HG02610 (cell line): ENCODE data around the gene TTYH2.

Experiments used
- ATAC-seq: cut with Tn5 transposase; IDR thresholded peaks from one replicate; pipeline ENCODE4 v1.9.1; 2021; ENCODE audit warnings: mild to moderate bottlenecking, moderate library complexity; ENCODE audit not compliant: unreplicated experiment

Gene TTYH2

DNA sequence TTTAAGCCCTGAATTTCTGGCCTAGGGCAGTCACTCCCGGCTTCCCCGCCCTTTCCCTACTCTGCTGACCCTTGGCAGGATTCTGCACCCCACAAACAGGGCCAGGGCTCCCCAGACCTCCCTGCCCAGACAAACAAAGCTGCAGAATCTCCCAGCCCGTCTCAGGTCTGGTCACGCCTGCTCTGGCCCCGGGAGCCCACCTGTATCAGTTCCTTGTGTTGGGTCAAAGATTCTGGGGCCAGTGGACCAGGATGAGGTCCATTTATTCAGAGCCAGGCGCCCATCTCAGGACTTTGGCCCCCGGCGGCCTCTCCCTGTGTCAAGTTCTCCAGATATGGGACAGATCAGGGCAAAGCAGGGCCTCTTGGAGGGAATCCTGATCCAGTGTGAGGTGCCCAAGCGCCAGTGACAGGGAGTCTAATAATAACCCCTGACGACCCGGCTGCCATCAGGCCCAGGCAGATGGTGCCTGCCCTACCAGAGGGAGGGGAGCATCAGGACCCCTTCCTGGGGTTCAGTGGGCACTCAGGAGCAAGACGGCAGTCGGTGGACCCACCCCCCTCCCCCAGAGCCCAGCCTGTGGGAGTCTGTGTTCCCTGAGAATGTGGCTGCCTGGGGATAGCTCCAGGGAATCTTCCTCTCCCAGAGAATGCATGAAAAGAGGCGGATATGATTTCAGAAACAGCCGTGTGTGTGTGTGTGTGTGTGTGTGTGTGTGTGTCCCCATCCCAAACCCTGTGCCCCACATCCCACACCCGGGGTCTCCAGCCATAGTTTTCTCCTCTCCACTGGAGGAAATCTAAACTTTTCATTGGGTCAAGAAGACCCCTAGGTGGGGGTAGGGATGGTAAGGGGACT is 1.3 kb downstream of the TTYH2 start:
- no peak for ATAC-seq

GRCh38 chr17:74215342-74215727 is 2.0 kb downstream of the TTYH2 start:
- no peak for ATAC-seq

- ATAC-seq = no peak
These were observed 3.1 kb downstream of the TTYH2 start for GRCh38 chr17:74216505-74216904.

DNA sequence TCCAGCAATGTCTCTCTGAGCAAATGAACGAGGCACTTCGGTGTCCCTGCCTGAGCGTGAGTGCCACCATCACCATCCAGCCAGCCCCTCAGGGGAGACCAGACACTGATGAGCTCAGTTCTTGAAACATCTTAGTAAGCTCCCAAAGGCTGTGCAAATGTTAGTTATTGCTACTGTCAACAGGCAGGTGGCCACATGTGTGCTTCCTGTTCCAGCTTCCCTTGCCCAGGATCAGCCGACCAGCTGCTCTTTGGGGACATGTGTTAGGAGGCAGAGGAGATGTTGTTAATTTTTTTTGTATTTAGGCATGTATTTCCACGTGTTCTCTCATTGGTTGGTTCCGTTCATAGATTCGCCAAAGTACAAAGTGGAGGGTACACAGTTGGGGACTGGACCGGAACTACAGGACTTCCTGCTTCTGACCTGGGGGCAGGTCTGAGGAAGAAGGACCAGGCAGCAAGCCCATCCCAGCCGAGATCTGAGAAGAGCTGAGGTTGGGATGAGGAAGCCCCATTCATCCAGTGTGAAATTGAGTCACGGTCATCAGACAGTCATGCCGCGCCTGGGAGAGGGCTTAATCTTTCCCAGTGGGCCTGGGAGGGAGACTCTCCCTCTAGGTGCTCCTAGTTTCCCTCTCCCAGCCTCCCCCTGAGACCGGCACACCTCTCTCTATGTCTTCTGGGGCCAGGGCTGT is 3.8 kb downstream of the TTYH2 start:
- ATAC-seq = no peak

DNA sequence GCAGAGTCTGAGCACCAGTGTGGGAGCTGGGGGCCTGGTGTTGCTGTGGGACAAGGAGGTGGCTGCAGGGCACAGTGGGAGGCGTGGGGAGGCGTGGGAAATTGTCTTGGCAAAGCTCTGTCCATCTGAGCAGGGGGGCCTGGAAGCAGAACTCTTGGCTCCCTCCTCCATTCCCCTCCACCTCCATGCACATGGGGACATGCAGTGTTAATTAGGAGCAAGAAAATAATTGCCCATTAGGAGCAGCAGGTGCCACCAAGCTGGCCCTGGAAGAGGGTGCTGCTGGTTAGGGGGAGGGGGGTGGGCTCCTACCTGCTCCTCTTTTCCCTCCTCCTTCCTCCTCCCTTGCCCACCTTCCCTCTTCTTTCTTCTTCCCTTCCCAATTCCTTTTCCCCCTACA is 4.5 kb downstream of the TTYH2 start:
- ATAC-seq = no peak

- no peak for ATAC-seq
These were observed 5.1 kb downstream of the TTYH2 start for GRCh38 chr17:74218436-74218835.

DNA sequence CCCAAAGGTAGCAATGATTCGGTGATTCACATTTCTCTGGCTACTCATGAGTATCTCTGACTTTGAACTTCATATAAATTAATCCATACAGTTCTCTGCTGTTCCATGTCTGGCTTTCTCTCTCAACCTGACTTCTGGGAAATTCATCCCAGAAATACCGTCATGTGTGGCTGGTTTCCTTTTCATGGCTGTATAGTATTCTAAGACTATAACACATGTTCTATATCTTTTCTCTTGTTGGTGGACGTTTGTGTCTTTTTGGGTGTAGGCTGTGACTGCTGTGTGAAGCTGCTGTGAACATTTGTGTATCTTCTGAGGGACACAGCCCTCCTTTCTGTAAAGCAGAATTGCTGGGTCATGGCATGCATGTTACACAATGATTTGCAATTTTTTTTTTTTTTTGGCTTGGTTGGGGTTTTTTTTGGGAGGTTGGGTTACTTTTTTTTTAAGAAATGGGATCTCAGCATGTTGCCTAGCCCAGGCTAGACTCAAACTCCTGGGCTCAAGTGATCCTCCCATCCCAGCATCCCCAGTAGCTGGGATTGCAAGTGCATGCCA is 6.3 kb downstream of the TTYH2 start:
- no peak for ATAC-seq

DNA sequence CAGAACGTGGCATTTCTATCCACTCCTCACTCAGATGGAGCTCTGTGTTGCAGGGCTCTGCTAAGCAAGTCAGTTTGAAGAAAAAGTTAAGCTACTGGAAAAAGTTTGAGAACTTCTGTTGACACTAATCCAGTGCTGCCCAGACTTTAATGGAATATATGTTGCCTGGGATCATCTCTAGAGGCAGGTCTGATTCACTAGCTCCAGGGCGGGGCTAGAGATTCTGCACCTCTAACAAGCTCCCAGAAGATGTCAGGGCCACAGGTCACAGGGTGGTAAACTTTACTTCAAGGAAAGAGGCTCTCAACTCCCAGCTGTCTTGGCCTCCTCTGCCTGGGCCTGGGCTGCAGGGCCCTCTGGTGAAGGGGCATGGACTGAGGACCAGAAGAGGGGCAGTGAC is 6.8 kb downstream of the TTYH2 start:
- no peak for ATAC-seq

- ATAC-seq = no peak
These were observed 7.8 kb downstream of the TTYH2 start for GRCh38 chr17:74220946-74221818.

GRCh38 chr17:74222399-74222798 is 9.0 kb downstream of the TTYH2 start:
- ATAC-seq = no peak

- no peak for ATAC-seq
These were observed 10.5 kb downstream of the TTYH2 start for GRCh38 chr17:74223901-74224300.

GRCh38 chr17:74224959-74225725 is 11.8 kb downstream of the TTYH2 start:
- ATAC-seq = no peak

GRCh38 chr17:74226252-74226651 is 12.9 kb downstream of the TTYH2 start:
- no peak for ATAC-seq

GRCh38 chr17:74227271-74228080 is 14.1 kb downstream of the TTYH2 start:
- ATAC-seq = no peak

- no peak for ATAC-seq
These were observed 15.1 kb downstream of the TTYH2 start for GRCh38 chr17:74228306-74228978.

DNA sequence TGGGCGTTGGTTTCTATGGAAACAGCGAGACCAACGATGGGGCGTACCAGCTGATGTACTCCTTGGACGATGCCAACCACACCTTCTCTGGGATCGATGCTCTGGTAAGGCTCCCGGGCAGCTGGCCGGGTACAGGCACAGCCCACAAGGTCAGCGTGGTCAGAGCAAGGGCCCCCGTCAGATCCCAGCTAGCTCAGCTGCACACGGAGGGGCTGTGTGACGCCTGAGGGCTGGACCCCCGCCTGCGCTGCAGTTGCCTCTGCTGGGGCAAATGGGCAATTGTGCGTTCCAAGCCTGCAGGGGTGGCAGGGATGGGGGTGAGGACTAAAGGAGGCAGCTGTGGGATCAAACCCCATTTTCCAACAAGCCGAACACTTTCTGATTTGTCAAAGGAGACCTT is 17.5 kb downstream of the TTYH2 start:
- ATAC-seq = no peak

- ATAC-seq = no peak
These were observed 18.8 kb downstream of the TTYH2 start for GRCh38 chr17:74231928-74232907.

GRCh38 chr17:74233937-74234336 is 20.6 kb downstream of the TTYH2 start:
- no peak for ATAC-seq
